GM19043 (cell line): ENCODE results near the gene S100A13.
"Not testable (repeated sequence)": the region's sequence is repeated elsewhere in the genome, so short reads cannot be mapped to it uniquely, and the experiment has no call there.

Experiments used
- ATAC-seq: cut with Tn5 transposase; IDR thresholded peaks from one replicate; pipeline ENCODE4 v1.9.1; 2021; ENCODE audit warnings: low read depth; ENCODE audit not compliant: unreplicated experiment

Gene S100A13

GRCh38 chr1:153649137-153649862 is 22.0 kb upstream of the S100A13 start:
- ATAC-seq = no peak

DNA sequence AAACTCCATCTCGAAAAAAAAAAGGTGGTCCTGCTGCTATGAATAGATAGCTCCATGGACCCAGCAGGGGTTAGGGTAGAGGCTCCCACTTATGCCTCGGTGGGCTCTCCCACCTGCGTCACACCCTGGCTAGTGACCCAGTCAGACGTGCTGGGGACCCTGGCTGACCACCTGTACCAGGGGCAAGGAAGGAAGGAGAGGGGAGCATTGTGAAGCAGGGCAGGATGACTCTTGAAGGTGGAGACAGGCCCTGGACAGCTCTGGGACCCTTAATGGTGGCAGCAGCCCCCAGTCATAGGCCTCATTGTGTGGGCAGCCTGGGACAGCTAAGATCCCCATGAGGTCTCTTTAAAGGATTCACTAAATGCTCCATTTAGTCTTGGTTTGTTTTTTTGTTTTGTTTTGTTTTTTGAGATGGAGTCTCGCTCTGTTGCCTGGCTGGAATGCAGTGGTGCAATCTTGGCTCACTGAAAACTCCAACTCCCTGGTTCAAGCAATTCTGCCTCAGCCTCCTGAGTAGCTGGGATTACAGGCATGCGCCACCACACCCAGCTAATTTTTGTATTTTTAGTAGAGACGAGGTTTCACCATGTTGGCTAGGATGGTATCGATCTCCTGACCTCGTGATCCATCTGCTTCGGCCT is 20.8 kb upstream of the S100A13 start:
- ATAC-seq = no peak

- ATAC-seq = no peak
These were observed 20.0 kb upstream of the S100A13 start for GRCh38 chr1:153647346-153647714.

DNA sequence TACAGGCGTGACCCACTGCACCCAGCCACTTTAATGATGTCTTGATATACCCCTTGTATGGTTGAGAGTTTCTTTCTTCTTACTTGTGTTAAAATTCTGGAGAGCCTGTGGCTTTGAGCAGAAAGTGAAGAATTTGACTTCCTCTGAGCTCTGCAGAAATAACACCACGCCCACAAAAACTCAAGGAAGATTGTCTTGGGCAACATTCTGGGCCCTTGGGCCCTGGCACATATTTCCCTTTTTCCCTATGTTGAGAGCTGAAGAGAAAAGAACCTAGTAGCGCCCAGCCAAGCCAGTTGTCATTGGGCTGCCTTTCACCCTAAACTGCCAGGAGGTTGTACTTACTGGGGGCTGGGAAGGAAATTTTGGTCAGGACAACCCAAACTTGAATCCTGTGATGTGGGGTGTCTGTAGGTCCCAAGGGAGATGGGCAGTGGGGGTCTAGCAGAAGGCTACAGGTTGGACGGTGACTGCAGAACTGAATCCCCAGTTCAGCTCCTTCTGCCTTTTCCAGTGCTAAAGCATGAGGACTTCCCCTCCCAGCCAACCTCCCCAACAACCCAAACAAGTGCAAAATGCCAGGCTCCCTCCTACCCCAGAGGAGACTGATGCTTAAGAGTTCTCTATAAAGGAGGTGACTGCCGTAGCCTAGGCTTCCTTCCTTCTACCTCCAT is 19.5 kb upstream of the S100A13 start:
- no peak for ATAC-seq

- no peak for ATAC-seq
These were observed 16.5 kb upstream of the S100A13 start for GRCh38 chr1:153643816-153644215.

DNA sequence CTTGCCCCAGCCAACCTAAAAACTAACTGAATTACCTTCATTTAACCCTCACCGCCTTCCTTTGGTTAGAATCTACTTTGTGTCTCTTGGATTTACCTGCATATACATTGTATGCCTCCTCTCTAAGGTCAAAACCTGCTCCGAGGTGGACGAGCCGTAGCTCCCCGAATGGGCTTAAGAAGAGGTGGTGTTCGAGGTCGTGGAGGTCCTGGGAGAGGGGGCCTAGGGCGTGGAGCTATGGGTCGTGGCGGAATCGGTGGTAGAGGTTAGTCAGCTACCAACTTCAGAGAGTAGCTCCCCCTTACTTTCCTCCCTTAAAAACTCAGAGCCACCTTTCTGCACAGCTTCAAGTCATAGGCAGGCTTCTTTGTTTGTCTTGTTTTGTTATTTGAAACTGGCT is 15.8 kb upstream of the S100A13 start:
- no peak for ATAC-seq

GRCh38 chr1:153642161-153642560 is 14.9 kb upstream of the S100A13 start:
- no peak for ATAC-seq

DNA sequence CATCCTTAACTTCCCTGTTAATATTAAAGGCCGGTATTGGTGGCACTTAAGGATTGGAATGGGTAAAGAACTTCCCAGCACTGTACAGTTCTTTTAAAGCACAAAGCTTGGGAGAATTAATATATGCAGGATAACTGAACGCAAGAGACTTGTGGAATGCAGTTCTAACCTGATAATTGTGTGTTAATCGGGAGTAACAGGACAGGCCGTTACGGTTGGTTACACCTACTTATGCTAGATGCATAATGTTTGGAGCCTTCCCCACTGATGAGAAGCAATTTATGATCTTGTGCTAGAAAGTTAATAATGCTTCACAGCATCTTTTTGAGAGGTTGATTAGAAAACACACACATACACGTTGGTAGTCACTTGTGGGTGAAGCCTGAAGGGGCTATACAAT is 13.6 kb upstream of the S100A13 start:
- no peak for ATAC-seq

DNA sequence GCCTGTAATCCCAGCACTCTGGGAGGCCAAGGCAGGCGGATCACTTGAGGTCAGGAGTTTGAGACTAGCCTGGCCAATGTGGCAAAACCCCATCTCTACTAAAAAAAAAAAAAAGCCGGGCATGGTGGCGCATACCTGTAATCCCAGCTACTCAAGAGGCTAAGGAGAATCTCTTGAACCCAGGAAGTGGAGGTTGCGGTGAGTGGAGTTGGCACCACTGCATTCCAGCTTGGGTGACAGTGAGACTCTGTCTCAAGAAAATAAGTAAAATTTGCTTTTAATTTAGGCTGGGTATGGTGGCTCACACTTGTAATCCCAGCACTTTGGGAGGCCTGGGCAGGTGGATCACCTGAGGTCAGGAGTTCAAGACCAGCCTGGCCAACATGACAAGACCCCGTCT is 12.9 kb upstream of the S100A13 start:
- ATAC-seq = not testable (repeated sequence)

- no peak for ATAC-seq
These were observed 12.0 kb upstream of the S100A13 start for GRCh38 chr1:153639280-153639679.

DNA sequence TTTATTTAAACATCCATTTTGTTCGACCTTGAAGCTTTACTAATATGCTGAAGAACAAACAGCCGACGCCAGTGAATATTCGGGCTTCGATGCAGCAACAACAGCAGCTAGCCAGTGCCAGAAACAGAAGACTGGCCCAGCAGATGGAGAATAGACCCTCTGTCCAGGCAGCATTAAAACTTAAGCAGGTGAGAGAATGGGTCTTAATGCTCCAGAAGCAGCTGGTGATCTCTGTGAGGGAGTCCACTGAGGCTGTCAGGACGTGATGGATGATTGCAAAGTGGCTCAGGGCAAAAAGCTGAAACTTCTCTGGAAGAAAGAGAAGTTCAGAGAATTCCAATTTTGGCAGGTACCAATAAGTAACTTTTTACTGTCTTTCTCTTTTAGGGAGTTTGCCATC is 11.0 kb upstream of the S100A13 start:
- ATAC-seq = no peak

DNA sequence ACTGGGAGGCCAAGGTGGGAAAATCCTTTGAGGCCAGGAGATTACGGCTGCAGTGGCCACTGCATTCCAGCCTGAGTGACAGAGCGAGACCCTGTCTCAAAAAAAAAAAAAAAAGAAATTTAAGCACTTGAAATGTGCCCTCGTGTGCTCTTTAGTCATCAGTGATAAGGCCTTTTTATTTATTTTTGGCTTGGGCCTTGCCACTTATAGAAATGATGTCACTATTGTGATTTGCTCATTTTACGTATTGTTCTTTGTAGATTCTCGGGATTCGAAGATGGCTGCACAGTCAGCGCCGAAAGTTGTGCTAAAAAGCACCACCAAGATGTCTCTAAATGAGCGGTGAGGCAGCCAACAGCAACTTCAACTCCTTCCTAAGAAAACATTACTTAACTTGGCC is 9.0 kb upstream of the S100A13 start:
- ATAC-seq = no peak

- ATAC-seq = no peak
These were observed 8.6 kb upstream of the S100A13 start for GRCh38 chr1:153635872-153636271.

GRCh38 chr1:153633754-153634665 is 6.7 kb upstream of the S100A13 start, which contains the start of gene CHTOP:
Gene CHTOP (plus strand): TSS chr1:153634066. CDS start chr1:153636589, 2,523 bp downstream.
- peak; percentile 86 for ATAC-seq

- ATAC-seq = no peak
These were observed 6.0 kb upstream of the S100A13 start for GRCh38 chr1:153633161-153633753.

GRCh38 chr1:153631047-153632022 is 4.0 kb upstream of the S100A13 start:
- ATAC-seq = no peak

- ATAC-seq = no peak
These were observed 3.1 kb upstream of the S100A13 start for GRCh38 chr1:153630384-153630783.

DNA sequence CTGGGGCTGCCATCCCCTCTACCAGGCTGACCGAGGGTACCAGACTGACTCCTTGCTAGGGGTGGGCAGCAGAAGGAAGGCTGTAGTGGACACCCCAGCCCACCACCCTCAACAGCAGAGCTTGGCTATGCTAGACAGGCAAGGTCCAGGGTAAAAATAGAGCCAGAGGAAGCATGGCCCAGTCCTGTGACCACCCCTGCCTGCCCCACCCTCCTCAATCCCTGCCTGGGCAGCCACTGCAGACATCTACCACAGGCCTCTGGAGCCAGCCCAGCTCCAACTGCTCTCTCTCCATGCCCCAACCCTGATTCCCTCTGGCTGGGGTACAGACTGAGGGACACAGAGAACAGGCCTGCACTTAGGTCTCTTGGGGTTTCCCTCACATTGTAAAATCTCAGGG is 2.7 kb upstream of the S100A13 start:
- no peak for ATAC-seq

DNA sequence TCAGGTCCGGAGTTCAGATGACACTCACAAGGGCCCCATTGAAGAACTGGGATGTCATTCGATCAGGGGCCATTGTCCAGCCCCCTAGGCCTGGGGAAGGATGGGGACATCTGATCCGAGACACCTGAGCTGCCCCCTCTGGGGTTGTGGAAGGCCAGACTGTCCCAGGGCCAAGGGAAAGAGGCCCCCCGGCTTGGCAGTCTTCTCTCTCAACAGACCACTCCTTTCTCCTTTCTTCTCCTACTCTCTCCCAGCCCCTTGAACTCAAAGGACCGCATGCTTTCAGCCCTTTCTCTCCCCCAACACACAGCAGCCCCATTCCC is 2.0 kb upstream of the S100A13 start:
- ATAC-seq = no peak
